OCI-LY1 (cell line): Measurements from ENCODE around the gene PPP1R9A.

Experiments
- H2AFZ ChIP-seq: fragments of 200-600 bp; sonication (generic), shearing (Covaris generic); 2 replicates; pipeline ENCODE4 v1.6.0; 2014; ENCODE audit warnings: antibody characterized with exemption, mild to moderate bottlenecking, low read length
- H3F3A ChIP-seq: fragments of 200-600 bp; sonication (generic), shearing (Covaris generic); 2 replicates; pipeline ENCODE4 v1.6.0; 2014; ENCODE audit warnings: mild to moderate bottlenecking, antibody characterized with exemption, low read length, moderate library complexity; ENCODE audit not compliant: insufficient read depth
- H3K27ac ChIP-seq: fragments of 200-600 bp; sonication (generic); 2 replicates; pipeline ENCODE4 v1.5.1; 2014; ENCODE audit warnings: low read length, mixed run types, mild to moderate bottlenecking, low read depth; ENCODE audit not compliant: poor library complexity, severe bottlenecking
- H3K27me3 ChIP-seq: fragments of 200-600 bp; sonication (generic); 2 replicates; pipeline ENCODE4 v1.6.0; 2014; ENCODE audit warnings: antibody characterized with exemption, mild to moderate bottlenecking, low read length, moderate library complexity; ENCODE audit not compliant: insufficient read depth
- H3K36me3 ChIP-seq: fragments of 200-600 bp; sonication (generic); 2 replicates; pipeline ENCODE4 v1.6.1; 2014; ENCODE audit warnings: mild to moderate bottlenecking, antibody characterized with exemption, low read length, moderate library complexity, mixed read lengths; ENCODE audit not compliant: insufficient read depth
- H3K4me1 ChIP-seq: fragments of 200-600 bp; sonication (generic); 2 replicates; pipeline ENCODE4 v1.5.1; 2014; ENCODE audit warnings: mild to moderate bottlenecking, low read length, moderate library complexity; ENCODE audit not compliant: insufficient read depth, severe bottlenecking
- H3K4me2 ChIP-seq: fragments of 200-600 bp; sonication (generic), shearing (Covaris generic); 2 replicates; pipeline ENCODE4 v1.6.1; 2014; ENCODE audit warnings: low read length
- H3K4me3 ChIP-seq: fragments of 200-600 bp; sonication (generic); 2 replicates; pipeline ENCODE4 v1.5.1; 2014; ENCODE audit warnings: low read length, low read depth, mild to moderate bottlenecking, mixed read lengths; ENCODE audit not compliant: poor library complexity, severe bottlenecking
- H3K79me2 ChIP-seq: fragments of 200-600 bp; shearing (Covaris generic); 2 replicates; pipeline ENCODE4 v1.6.1; 2016; ENCODE audit warnings: mixed run types, low read length, mixed read lengths; ENCODE audit not compliant: insufficient read depth
- H3K9ac ChIP-seq: fragments of 200-600 bp; sonication (generic), shearing (Covaris generic); 2 replicates; pipeline ENCODE4 v1.6.1; 2014; ENCODE audit warnings: mild to moderate bottlenecking, low read length, mixed read lengths
- H3K9me2 ChIP-seq: fragments of 200-600 bp; sonication (generic), shearing (Covaris generic); 2 replicates; pipeline ENCODE4 v1.6.1; 2014; ENCODE audit warnings: low read depth, mild to moderate bottlenecking, low read length, mixed read lengths
- H3K9me3 ChIP-seq: fragments of 200-600 bp; shearing (Covaris generic); 2 replicates; pipeline ENCODE4 v1.6.1; 2014; ENCODE audit warnings: low read length, mixed read lengths
- H4K20me1 ChIP-seq: fragments of 200-600 bp; sonication (generic), shearing (Covaris generic); 2 replicates; pipeline ENCODE4 v1.6.0; 2016; ENCODE audit warnings: mild to moderate bottlenecking, low read length; ENCODE audit not compliant: insufficient read depth
- CTCF ChIP-seq: fragments of 200-600 bp; sonication (generic), shearing (Covaris generic); IDR thresholded peaks from 2 replicates; pipeline ENCODE4 v1.5.1; 2017; ENCODE audit warnings: mild to moderate bottlenecking, antibody characterized with exemption, low read length, moderate library complexity, mixed read lengths
- EZH2 ChIP-seq: fragments of 200-600 bp; sonication (generic), shearing (Covaris generic); IDR thresholded peaks from 2 replicates; pipeline ENCODE4 v1.8.0; 2017; ENCODE audit warnings: borderline replicate concordance, mixed run types, mild to moderate bottlenecking, antibody characterized with exemption, low read length, moderate library complexity, mixed read lengths

The PPP1R9A gene

GRCh38 chr7:94970085-94970576 lies 62.7 kb downstream of the PPP1R9A start:
- no peak overlapping the region for H3K27ac ChIP-seq
- H3K4me3 ChIP-seq, result no peak overlapping the region
- H3K9me2 ChIP-seq, result no peaks in the 10 kb centered on the region
- no peak for TF ChIP-seq CTCF
- TF ChIP-seq EZH2, result no peak
- H3K9ac ChIP-seq, result no peak overlapping the region
- H3K79me2 ChIP-seq, result no peaks in the 10 kb centered on the region
- no peak overlapping the region for H3K4me2 ChIP-seq
- no peaks in the 10 kb centered on the region for H3K9me3 ChIP-seq
- H2AFZ ChIP-seq, result no peak overlapping the region
- no peaks in the 10 kb centered on the region for H4K20me1 ChIP-seq
- no peaks in the 10 kb centered on the region for H3K36me3 ChIP-seq
- H3K27me3 ChIP-seq, result no peaks in the 10 kb centered on the region
- no peaks in the 10 kb centered on the region for H3K4me1 ChIP-seq
- H3F3A ChIP-seq, result no peaks in the 10 kb centered on the region

- no peak overlapping the region for H3K27ac ChIP-seq
- no peak overlapping the region for H3K9ac ChIP-seq
- no peaks in the 10 kb centered on the region for H3F3A ChIP-seq
Measured at GRCh38 chr7:94971051-94971867, 63.9 kb downstream of the PPP1R9A start.

GRCh38 chr7:94972296-94972695 lies 64.9 kb downstream of the PPP1R9A start:
- TF ChIP-seq CTCF (no peak), EZH2 (no peak)
- Histone ChIP-seq H3K4me1 (no peaks in the 10 kb centered on the region), H4K20me1 (no peaks in the 10 kb centered on the region), H3K4me3 (no peak overlapping the region), H2AFZ (no peak overlapping the region), H3K9me2 (no peaks in the 10 kb centered on the region), H3K36me3 (no peaks in the 10 kb centered on the region), H3F3A (no peaks in the 10 kb centered on the region), H3K27ac (no peak overlapping the region), H3K27me3 (no peaks in the 10 kb centered on the region), H3K4me2 (no peak overlapping the region), H3K9me3 (no peaks in the 10 kb centered on the region), H3K79me2 (no peaks in the 10 kb centered on the region), H3K9ac (no peak overlapping the region)

More at GRCh38 chr7:94971051-94971867, 63.9 kb downstream of the PPP1R9A start:
- no peak overlapping the region for H3K4me2 ChIP-seq
- no peaks in the 10 kb centered on the region for H3K9me3 ChIP-seq
- no peak for TF ChIP-seq CTCF
- no peak for TF ChIP-seq EZH2
- H3K4me1 ChIP-seq, result no peaks in the 10 kb centered on the region
- no peaks in the 10 kb centered on the region for H4K20me1 ChIP-seq
- H3K79me2 ChIP-seq, result no peaks in the 10 kb centered on the region
- H3K4me3 ChIP-seq, result no peak overlapping the region
- H2AFZ ChIP-seq, result no peak overlapping the region
- no peaks in the 10 kb centered on the region for H3K9me2 ChIP-seq
- H3K27me3 ChIP-seq, result no peaks in the 10 kb centered on the region
- H3K36me3 ChIP-seq, result no peaks in the 10 kb centered on the region
